ENCODE data around the gene UGT1A1.

- no peak for TF ChIP-seq POLR2A (IDR thresholded peaks at IDR 0.05)
- TF ChIP-seq CTCF (IDR thresholded peaks at IDR 0.05 in 8 of 11, conservative IDR thresholded peaks at IDR 0.05 in 3 of 11): no peak
Observed at GRCh38 chr2:233791883-233792329, 31.8 kb downstream of the UGT1A1 start.

Measured in spleen (tissue), 7 donors.